OCI-LY3 (cell line): ENCODE measurements around the gene FNBP1L.

Source experiments
- H2AFZ ChIP-seq: fragments of 200-600, 300-600 bp; shearing (Covaris generic); 2 replicates; pipeline ENCODE4 v1.6.0; 2014; ENCODE audit warnings: antibody characterized with exemption, low read depth, low read length
- H3K27ac ChIP-seq: fragments of 200-600, 300-600 bp; sonication (generic); 2 replicates; pipeline ENCODE4 v1.5.1; 2014; ENCODE audit warnings: mild to moderate bottlenecking, low read length, moderate library complexity, mixed read lengths
- H3K27me3 ChIP-seq: fragments of 200-600, 300-600 bp; sonication (generic); 2 replicates; pipeline ENCODE4 v1.6.1; 2014; ENCODE audit warnings: low read depth, low read length, mixed read lengths
- H3K36me3 ChIP-seq: fragments of 200-600, 300-600 bp; sonication (generic); replicated peaks from 2 replicates; pipeline ENCODE3; 2014; ENCODE audit warnings: low read depth, low read length, mixed read lengths
- H3K4me1 ChIP-seq: fragments of 300-600, 200-600 bp; sonication (generic); 2 replicates; pipeline ENCODE4 v1.6.1; 2014; ENCODE audit warnings: low read length, mixed read lengths
- H3K4me2 ChIP-seq: fragments of 200-600, 300-600 bp; sonication (generic); 2 replicates; pipeline ENCODE4 v1.6.1; 2014; ENCODE audit warnings: low read length, mixed read lengths
- H3K4me3 ChIP-seq: fragments of 300-600, 200-600 bp; sonication (generic); 2 replicates; pipeline ENCODE4 v1.5.1; 2014; ENCODE audit warnings: antibody characterized with exemption, mild to moderate bottlenecking, low read length, moderate library complexity
- H3K79me2 ChIP-seq: fragments of 300-600, 200-600 bp; shearing (Covaris generic); 2 replicates; pipeline ENCODE4 v1.6.1; 2014; ENCODE audit warnings: mild to moderate bottlenecking, low read length, mixed read lengths
- H3K9ac ChIP-seq: fragments of 300-600, 200-600 bp; shearing (Covaris generic); 2 replicates; pipeline ENCODE4 v1.6.0; 2014; ENCODE audit warnings: mild to moderate bottlenecking, low read length, moderate library complexity
- H3K9me3 ChIP-seq: fragments of 200-600, 300-600 bp; shearing (Covaris generic); 2 replicates; pipeline ENCODE4 v1.6.1; 2014; ENCODE audit warnings: low read length, mixed read lengths; ENCODE audit not compliant: insufficient read depth
- H4K20me1 ChIP-seq: fragments of 200-600, 300-600 bp; sonication (generic); 2 replicates; pipeline ENCODE4 v1.6.1; 2016; ENCODE audit warnings: low read length, mixed read lengths; ENCODE audit not compliant: insufficient read depth
- CTCF ChIP-seq: fragments of 200-600, 300-600 bp; sonication (generic); IDR thresholded peaks from 2 replicates; pipeline ENCODE4 v1.5.1; 2014; ENCODE audit warnings: antibody characterized with exemption, low read length, low read depth
- EZH2phosphoT487 ChIP-seq: fragments of 200-600 bp; shearing (Covaris generic); IDR thresholded peaks from 2 replicates; pipeline ENCODE4 v1.6.1; 2018; ENCODE audit warnings: antibody characterized with exemption, mixed run types, low read depth

FNBP1L gene

GRCh38 chr1:93565496-93566206 is 117.7 kb downstream of the FNBP1L start:
- no peaks in the 10 kb centered on the region for H3K9me3 ChIP-seq
- no peak overlapping the region for H2AFZ ChIP-seq
- H3K9ac ChIP-seq: no peak overlapping the region
- H3K36me3 ChIP-seq: peaks cover 40% of the 10 kb centered on the region
- H3K27ac ChIP-seq: no peak overlapping the region
- H4K20me1 ChIP-seq: no peaks in the 10 kb centered on the region
- H3K4me1 ChIP-seq: no peaks in the 10 kb centered on the region
- no peaks in the 10 kb centered on the region for H3K27me3 ChIP-seq
- no peak overlapping the region for H3K4me3 ChIP-seq
- TF ChIP-seq EZH2phosphoT487 (no peak), CTCF (no peak)
- no peak overlapping the region for H3K4me2 ChIP-seq
- H3K79me2 ChIP-seq: no peaks in the 10 kb centered on the region

GRCh38 chr1:93566227-93566626 is 118.3 kb downstream of the FNBP1L start:
- Histone ChIP-seq H3K27me3 (no peaks in the 10 kb centered on the region), H3K79me2 (no peaks in the 10 kb centered on the region), H3K9ac (no peak overlapping the region), H4K20me1 (no peaks in the 10 kb centered on the region), H3K4me2 (no peak overlapping the region), H3K4me1 (no peaks in the 10 kb centered on the region), H2AFZ (no peak overlapping the region), H3K36me3 (peaks cover 35% of the 10 kb centered on the region), H3K27ac (no peak overlapping the region), H3K4me3 (no peak overlapping the region), H3K9me3 (no peaks in the 10 kb centered on the region)
- TF ChIP-seq EZH2phosphoT487 (no peak), CTCF (no peak)

GRCh38 chr1:93567255-93567918 is 119.5 kb downstream of the FNBP1L start:
- H3K79me2 ChIP-seq: no peaks in the 10 kb centered on the region
- H3K9ac ChIP-seq: no peak overlapping the region
- H3K4me1 ChIP-seq: no peaks in the 10 kb centered on the region
- no peak overlapping the region for H2AFZ ChIP-seq
- H3K36me3 ChIP-seq: peaks cover 39% of the 10 kb centered on the region
- no peaks in the 10 kb centered on the region for H3K27me3 ChIP-seq
- H3K9me3 ChIP-seq: no peaks in the 10 kb centered on the region
- H4K20me1 ChIP-seq: no peaks in the 10 kb centered on the region
- no peak overlapping the region for H3K4me2 ChIP-seq
- TF ChIP-seq EZH2phosphoT487 (no peak), CTCF (no peak)
- no peak overlapping the region for H3K27ac ChIP-seq
- H3K4me3 ChIP-seq: no peak overlapping the region

GRCh38 chr1:93569489-93569888 is 121.6 kb downstream of the FNBP1L start:
- Histone ChIP-seq H3K27me3 (no peaks in the 10 kb centered on the region), H3K36me3 (peaks cover 36% of the 10 kb centered on the region), H3K27ac (no peak overlapping the region), H3K4me2 (no peak overlapping the region), H3K9me3 (no peaks in the 10 kb centered on the region), H4K20me1 (no peaks in the 10 kb centered on the region), H3K4me3 (no peak overlapping the region), H3K9ac (no peak overlapping the region), H3K79me2 (no peaks in the 10 kb centered on the region), H3K4me1 (no peaks in the 10 kb centered on the region), H2AFZ (no peak overlapping the region)
- TF ChIP-seq CTCF (no peak), EZH2phosphoT487 (no peak)
